ENCODE data around the gene SLC35E1. TPM values are rescaled to one million over a fixed set of nuclear protein-coding genes. Genes with fewer than 3 reads are reported as not detected.

The SLC35E1 gene
- total RNA-seq, 2 experiments from 2014 or later: 46.2 to 46.3 TPM

- H3K4me1 Mint-ChIP-seq: no peaks in the 10 kb centered on the region
- H3K36me3 Mint-ChIP-seq: peaks cover 47% of the 10 kb centered on the region
- no peaks in the 10 kb centered on the region for H3K9me3 Mint-ChIP-seq (ENCODE audit: low read depth)
- CTCF ChIA-PET: interaction anchor here (1.0 to 1.7 kb wide), 4 partner anchors 59 to 187 kb away, joined by 4 to 5 read pairs (median 4); partner anchors contain the start of gene TMEM38A
- H3K4me3 Mint-ChIP-seq: no peak overlapping the region
- ATAC-seq (peak; percentile 64), DNase-seq (peak; percentile 59)
- no peaks in the 10 kb centered on the region for H3K27me3 Mint-ChIP-seq
- peak overlapping the region; percentile 14 for H3K27ac Mint-ChIP-seq
Measured at GRCh38 chr19:16527971-16528521, 44.2 kb downstream of the SLC35E1 start.

- DNase-seq (no peak), ATAC-seq (no peak)
- H3K27me3 Mint-ChIP-seq: no peaks in the 10 kb centered on the region
- CTCF ChIA-PET: interaction anchor here (0.9 to 1.7 kb wide), 4 partner anchors 60 to 251 kb away, joined by 3 to 5 read pairs (median 4); no protein-coding TSS in a partner anchor
- no peak overlapping the region for H3K4me3 Mint-ChIP-seq
- no peaks in the 10 kb centered on the region for H3K9me3 Mint-ChIP-seq (ENCODE audit: low read depth)
- H3K4me1 Mint-ChIP-seq: no peaks in the 10 kb centered on the region
- peaks cover 52% of the 10 kb centered on the region for H3K36me3 Mint-ChIP-seq
- H3K27ac Mint-ChIP-seq: no peak overlapping the region
Measured at GRCh38 chr19:16527334-16527935, 44.8 kb downstream of the SLC35E1 start.

GRCh38 chr19:16525751-16526481, 46.3 kb downstream of the SLC35E1 start:
- DNase-seq: no peak
- no peaks in the 10 kb centered on the region for H3K27me3 Mint-ChIP-seq
- no peak overlapping the region for H3K4me3 Mint-ChIP-seq
- H3K4me1 Mint-ChIP-seq: no peaks in the 10 kb centered on the region
- H3K36me3 Mint-ChIP-seq: peaks cover 45% of the 10 kb centered on the region
- ATAC-seq: no peak
- CTCF ChIA-PET: interaction anchor here (0.7 kb wide), 1 partner anchor 108 kb away, joined by 3 read pairs; no protein-coding TSS in a partner anchor
- H3K9me3 Mint-ChIP-seq (ENCODE audit: low read depth): no peaks in the 10 kb centered on the region
- no peak overlapping the region for H3K27ac Mint-ChIP-seq

DNA sequence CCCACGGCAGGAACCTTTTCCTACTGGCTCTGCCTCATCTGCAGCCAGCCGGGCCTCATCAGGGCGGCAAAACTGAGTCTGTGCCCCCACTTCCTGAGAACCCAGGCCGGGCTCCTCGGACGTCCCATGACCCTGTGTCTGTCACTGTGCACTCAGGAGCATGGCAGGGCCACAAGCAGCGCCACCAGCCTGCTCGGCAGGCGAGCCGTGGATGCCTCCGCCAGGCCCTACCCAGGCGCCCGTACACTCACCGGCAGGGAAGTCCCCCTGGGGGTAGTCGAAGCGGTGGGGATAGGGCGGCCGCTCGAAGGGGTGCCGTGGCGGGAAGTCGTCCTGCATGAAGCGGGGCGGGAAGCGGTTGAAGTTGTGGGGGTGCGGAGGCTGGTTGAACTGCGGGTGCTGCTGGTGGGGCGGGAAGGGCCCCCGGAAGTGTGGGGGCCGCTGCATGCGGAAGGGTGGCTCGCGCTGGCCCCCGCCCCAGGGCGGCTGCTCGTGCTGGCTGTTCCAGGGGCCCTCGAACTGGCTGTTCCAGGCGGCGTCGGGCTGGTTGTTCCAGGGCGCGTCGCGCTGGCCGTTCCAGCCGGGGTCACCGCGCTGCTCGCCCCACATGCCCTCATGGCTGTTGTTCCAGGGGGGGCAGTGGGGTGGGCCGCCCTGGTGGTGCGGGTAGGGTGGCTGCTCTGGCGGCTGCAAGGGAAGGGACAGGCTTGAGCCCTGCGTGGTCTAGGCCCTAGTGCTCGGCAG, 47.1 kb downstream of the SLC35E1 start:
- ATAC-seq (no peak), DNase-seq (no peak)
- H3K36me3 Mint-ChIP-seq: peaks cover 47% of the 10 kb centered on the region
- H3K9me3 Mint-ChIP-seq (ENCODE audit: low read depth): no peaks in the 10 kb centered on the region
- no peaks in the 10 kb centered on the region for H3K27me3 Mint-ChIP-seq
- H3K4me1 Mint-ChIP-seq: no peaks in the 10 kb centered on the region
- H3K4me3 Mint-ChIP-seq: no peak overlapping the region
- CTCF ChIA-PET: no interaction called here
- H3K27ac Mint-ChIP-seq: no peak overlapping the region

DNA sequence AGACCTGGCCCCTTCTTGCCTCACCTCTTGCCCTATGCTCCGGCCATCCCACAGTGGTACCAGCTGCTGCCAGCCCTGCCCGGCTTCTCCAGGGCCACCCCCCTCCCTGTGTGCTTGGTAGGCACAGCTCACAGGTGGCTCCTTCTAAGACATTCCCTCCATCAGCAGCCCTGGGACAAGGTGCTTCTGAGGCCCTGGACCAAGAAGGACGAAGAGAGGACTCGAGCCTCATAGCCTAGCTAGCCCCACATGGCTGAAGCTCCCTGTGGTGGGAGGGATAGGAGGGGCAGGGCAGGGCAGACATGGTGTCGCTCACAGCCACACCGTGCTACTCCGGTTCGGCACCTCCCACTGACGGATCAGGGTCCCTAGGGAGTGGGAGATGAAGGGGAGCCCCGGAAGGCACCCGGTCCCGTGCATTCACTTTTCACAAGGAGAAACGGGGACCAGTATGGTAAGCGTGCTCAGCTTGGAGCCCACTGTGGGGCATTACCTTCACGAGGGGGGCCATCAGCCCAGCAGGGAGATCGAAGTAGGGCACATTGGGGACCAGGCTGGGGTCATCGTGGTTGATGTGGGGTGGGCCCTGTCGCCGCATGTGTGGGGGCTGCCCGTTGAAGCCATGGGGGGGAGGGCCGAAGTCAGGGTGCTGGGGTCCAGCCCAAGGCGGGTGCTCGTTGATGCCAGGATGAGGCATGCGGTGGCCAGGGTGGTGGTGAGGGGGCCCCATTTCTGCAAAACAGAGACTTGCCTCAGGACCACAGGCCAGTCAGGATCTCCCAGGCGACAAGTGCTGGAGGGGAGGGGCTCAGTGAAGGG, 49.4 kb downstream of the SLC35E1 start:
- H3K9me3 Mint-ChIP-seq (ENCODE audit: low read depth): no peaks in the 10 kb centered on the region
- no peaks in the 10 kb centered on the region for H3K4me1 Mint-ChIP-seq
- H3K27me3 Mint-ChIP-seq: no peaks in the 10 kb centered on the region
- H3K36me3 Mint-ChIP-seq: peaks cover 49% of the 10 kb centered on the region
- no peak for DNase-seq
- CTCF ChIA-PET: no interaction called here
- no peak for ATAC-seq
- H3K27ac Mint-ChIP-seq: no peak overlapping the region
- no peak overlapping the region for H3K4me3 Mint-ChIP-seq

GRCh38 chr19:16521715-16522289, 50.4 kb downstream of the SLC35E1 start:
- no peak for ATAC-seq

GRCh38 chr19:16520986-16521624, 51.1 kb downstream of the SLC35E1 start:
- peaks cover 44% of the 10 kb centered on the region for H3K36me3 Mint-ChIP-seq
- H3K9me3 Mint-ChIP-seq (ENCODE audit: low read depth): no peaks in the 10 kb centered on the region
- H3K4me1 Mint-ChIP-seq: peaks cover 9% of the 10 kb centered on the region
- no peak overlapping the region for H3K27ac Mint-ChIP-seq
- no peaks in the 10 kb centered on the region for H3K27me3 Mint-ChIP-seq
- CTCF ChIA-PET: no interaction called here
- DNase-seq (no peak), ATAC-seq (no peak)
- no peak overlapping the region for H3K4me3 Mint-ChIP-seq

More at GRCh38 chr19:16521715-16522289, 50.4 kb downstream of the SLC35E1 start:
- H3K27ac Mint-ChIP-seq: no peak overlapping the region
- no peak overlapping the region for H3K4me3 Mint-ChIP-seq
- no peaks in the 10 kb centered on the region for H3K27me3 Mint-ChIP-seq
- CTCF ChIA-PET: no interaction called here
- no peak for DNase-seq
- H3K4me1 Mint-ChIP-seq: peaks cover 8% of the 10 kb centered on the region
- H3K9me3 Mint-ChIP-seq (ENCODE audit: low read depth): no peaks in the 10 kb centered on the region
- H3K36me3 Mint-ChIP-seq: peaks cover 46% of the 10 kb centered on the region

- CTCF ChIA-PET: no interaction called here
- Mint-ChIP-seq H3K9me3 (ENCODE audit: low read depth) (no peaks in the 10 kb centered on the region), H3K36me3 (peaks cover 38% of the 10 kb centered on the region), H3K27ac (no peak overlapping the region), H3K27me3 (no peaks in the 10 kb centered on the region), H3K4me3 (no peak overlapping the region), H3K4me1 (peaks cover 9% of the 10 kb centered on the region)
- ATAC-seq (no peak), DNase-seq (no peak)
Measured at GRCh38 chr19:16520074-16520973, 51.9 kb downstream of the SLC35E1 start.

GRCh38 chr19:16519230-16519687, 53.0 kb downstream of the SLC35E1 start:
- H3K36me3 Mint-ChIP-seq: peaks cover 35% of the 10 kb centered on the region
- H3K27me3 Mint-ChIP-seq: no peaks in the 10 kb centered on the region
- H3K4me3 Mint-ChIP-seq: no peak overlapping the region
- no peak for DNase-seq
- ATAC-seq: no peak
- no peak overlapping the region for H3K27ac Mint-ChIP-seq
- CTCF ChIA-PET: no interaction called here
- no peaks in the 10 kb centered on the region for H3K9me3 Mint-ChIP-seq (ENCODE audit: low read depth)
- peaks cover 9% of the 10 kb centered on the region for H3K4me1 Mint-ChIP-seq

DNA sequence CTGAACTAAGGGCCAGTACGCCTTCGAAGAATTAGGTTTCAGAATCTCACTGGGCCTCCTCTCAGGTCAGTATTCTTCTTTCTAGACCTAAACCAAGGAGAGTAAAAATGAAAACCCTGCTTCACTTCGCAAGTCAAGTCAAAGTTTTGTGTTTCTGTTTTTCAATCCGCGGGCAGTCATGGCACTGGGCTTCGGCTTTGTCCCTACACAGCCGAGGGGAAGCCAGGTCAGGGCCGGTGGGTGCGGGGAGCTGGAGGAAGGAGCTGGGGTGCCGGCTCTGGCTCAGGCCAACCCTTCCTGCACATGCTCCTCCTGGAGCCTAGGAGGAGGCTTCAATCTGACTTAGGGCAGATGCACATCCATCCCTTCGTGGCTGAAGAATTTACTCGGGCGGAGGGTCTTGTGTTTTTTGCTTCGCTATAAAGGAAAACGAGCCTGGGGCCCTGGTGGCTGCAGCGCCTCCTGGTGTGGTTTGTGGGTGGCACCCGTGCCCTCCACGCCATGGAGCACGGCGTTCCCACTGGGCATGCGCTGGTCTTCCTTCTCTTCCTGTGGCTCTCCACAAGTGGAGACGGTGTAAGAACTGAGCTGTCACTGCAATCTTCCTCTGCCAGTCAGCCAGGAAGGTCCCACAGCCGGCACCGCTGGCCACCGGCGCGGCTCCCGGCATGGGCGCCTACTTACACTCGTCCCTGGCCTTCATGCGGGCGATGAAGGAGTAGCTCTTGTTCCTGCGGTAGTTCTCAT, 53.6 kb downstream of the SLC35E1 start:
- CTCF ChIA-PET: no interaction called here
- no peak for DNase-seq
- Mint-ChIP-seq H3K9me3 (ENCODE audit: low read depth) (no peaks in the 10 kb centered on the region), H3K4me3 (no peak overlapping the region), H3K27ac (no peak overlapping the region), H3K4me1 (peaks cover 9% of the 10 kb centered on the region), H3K27me3 (no peaks in the 10 kb centered on the region), H3K36me3 (peaks cover 30% of the 10 kb centered on the region)
- no peak for ATAC-seq

GRCh38 chr19:16518061-16518460, 54.2 kb downstream of the SLC35E1 start:
- peaks cover 9% of the 10 kb centered on the region for H3K4me1 Mint-ChIP-seq
- H3K9me3 Mint-ChIP-seq (ENCODE audit: low read depth): no peaks in the 10 kb centered on the region
- peaks cover 27% of the 10 kb centered on the region for H3K36me3 Mint-ChIP-seq
- H3K27me3 Mint-ChIP-seq: no peaks in the 10 kb centered on the region
- ATAC-seq (no peak), DNase-seq (no peak)
- CTCF ChIA-PET: no interaction called here
- no peak overlapping the region for H3K27ac Mint-ChIP-seq
- H3K4me3 Mint-ChIP-seq: no peak overlapping the region

Measured in activated CD8-positive, alpha-beta memory T cell treated with anti-CD3 and anti-CD28 coated beads, Interleukin-2, amount 10 ng/mL, durations not matched to agents 7 days and 5 days (primary cell).